Measurements from ENCODE around the gene TTYH1. TPM values are rescaled to one million over a fixed set of nuclear protein-coding genes. Genes with fewer than 3 reads are reported as not detected.

TTYH1 gene
- total and polyA plus RNA-seq, 2 of the 4 experiments (the other 2 are of a cell fraction), result not detected

- no peak for DNase-seq
- no peak overlapping the region for H2BK5ac ChIP-seq (ENCODE audit: low read depth, low read length, poor library complexity, severe bottlenecking)
- no peak overlapping the region for H3K56ac ChIP-seq (ENCODE audit: extremely low read depth, insufficient read depth, low read length)
- no peaks in the 10 kb centered on the region for H3K9me1 ChIP-seq (ENCODE audit: insufficient read depth, low read length)
- H3K27me3 ChIP-seq (ENCODE audit: control insufficient read depth, insufficient read depth, low read length), result peaks cover 8% of the 10 kb centered on the region
- no peaks in the 10 kb centered on the region for H3K4me1 ChIP-seq (ENCODE audit: control insufficient read depth, insufficient read depth, low read length)
- no peak overlapping the region for H3K23ac ChIP-seq (ENCODE audit: low read depth, low read length)
- no peak overlapping the region for H2BK15ac ChIP-seq (ENCODE audit: low read depth, low read length)
- H3K27ac ChIP-seq (ENCODE audit: insufficient read depth, low read length), result no peak overlapping the region
- no peaks in the 10 kb centered on the region for H3K79me1 ChIP-seq (ENCODE audit: low read depth in 1 of 2, low read length in 2 of 2)
- H4K5ac ChIP-seq (ENCODE audit: low read depth, low read length), result no peak overlapping the region
- no peak overlapping the region for H2BK120ac ChIP-seq (ENCODE audit: low read depth, low read length)
- H4K8ac ChIP-seq (ENCODE audit: low read depth in 2 of 2, low read length in 2 of 2), result no peak overlapping the region
- ATAC-seq (ENCODE audit: low read depth), result no peak
- no peak overlapping the region for H3K4me2 ChIP-seq (ENCODE audit: low read depth, low read length)
- no peak overlapping the region for H4K91ac ChIP-seq (ENCODE audit: insufficient read depth, low read depth, low read length)
- dilution Hi-C loops (cut with HindIII; ENCODE audit: low sequenced_read_pairs, unreplicated experiment), result no loop called here
- H2AFZ ChIP-seq (replicated peaks; ENCODE audit: low read length, poor library complexity), result no peak overlapping the region
- no peak overlapping the region for H2BK20ac ChIP-seq (ENCODE audit: low read depth, low read length)
- H3K4ac ChIP-seq (ENCODE audit: low read depth, low read length), result no peak overlapping the region
- no peak overlapping the region for H2AK5ac ChIP-seq (ENCODE audit: low read depth, low read length)
- H2AK9ac ChIP-seq (replicated peaks; ENCODE audit: low read depth, low read length, poor library complexity), result no peak overlapping the region
- H3K4me3 ChIP-seq (ENCODE audit: insufficient read depth, low read depth, low read length), result no peak overlapping the region
- TF ChIP-seq RAD21 (IDR thresholded peaks at IDR 0.05; ENCODE audit: low read length) (no peak), RCOR1 (IDR thresholded peaks at IDR 0.05; ENCODE audit: insufficient replicate concordance, low read length) (no peak), ELK1 (IDR thresholded peaks at IDR 0.05; ENCODE audit: borderline replicate concordance, low read depth, low read length) (no peak), MAZ (IDR thresholded peaks at IDR 0.05; ENCODE audit: borderline replicate concordance, low read depth, low read length) (no peak), CEBPB (IDR thresholded peaks at IDR 0.05; ENCODE audit: low read depth, low read length) (no peak), BHLHE40 (IDR thresholded peaks at IDR 0.05; ENCODE audit: low read depth, low read length) (no peak), MAFK (IDR thresholded peaks at IDR 0.05; ENCODE audit: low read depth, low read length) (no peak), SMC3 (IDR thresholded peaks at IDR 0.05; ENCODE audit: low read depth, low read length) (no peak), NFE2L2 (IDR thresholded peaks at IDR 0.05; ENCODE audit: low read depth, low read length) (no peak), RFX5 (IDR thresholded peaks at IDR 0.05; ENCODE audit: low read depth, low read length) (no peak), FOS (IDR thresholded peaks at IDR 0.05; ENCODE audit: low read depth, low read length) (no peak), CHD1 (IDR thresholded peaks at IDR 0.05; ENCODE audit: low read depth, low read length) (no peak), CTCF (conservative IDR thresholded peaks at IDR 0.05; ENCODE audit: low read depth, low read length) (no peak), POLR2A (IDR thresholded peaks at IDR 0.05; ENCODE audit: low read depth, low read length) (no peak), USF2 (IDR thresholded peaks at IDR 0.05; ENCODE audit: low read depth, low read length) (no peak), MXI1 (IDR thresholded peaks at IDR 0.05; ENCODE audit: borderline replicate concordance, low read depth, low read length) (no peak)
- BruUV-seq (replicated peaks), result no TSS peak
- no peaks in the 10 kb centered on the region for H4K20me1 ChIP-seq (ENCODE audit: insufficient read depth, low read length)
- H3K18ac ChIP-seq (ENCODE audit: low read depth, low read length), result no peak overlapping the region
- H3K36me3 ChIP-seq (ENCODE audit: control insufficient read depth, insufficient read depth, low read length), result no peaks in the 10 kb centered on the region
- H3K9ac ChIP-seq (ENCODE audit: low read depth, low read length), result no peak overlapping the region
- in situ Hi-C loops (cut with MboI; ENCODE audit: low sequenced_read_pairs), result no loop called here
- peaks cover 4% of the 10 kb centered on the region; the same call in 1 of the 2 replicates for H3K9me3 ChIP-seq (ENCODE audit: control insufficient read depth, insufficient read depth, low read length)
- POLR2A ChIA-PET (ENCODE audit: unreplicated experiment), result no interaction called here
- intact Hi-C loops (cut with micrococcal nuclease), result no loop called here
- no peak overlapping the region for H3K14ac ChIP-seq (replicated peaks; ENCODE audit: low read depth, low read length)
- CTCF ChIA-PET, result no interaction called here
Observed at GRCh38 chr19:54411033-54411432, 4.2 kb upstream of the TTYH1 start.

All from IMR-90 (cell line).